GM12864 (cell line): ENCODE data around the gene LIPI.
"Not testable (repeated sequence)": the region's sequence is repeated elsewhere in the genome, so short reads cannot be mapped to it uniquely, and the experiment has no call there.

Experiments
- DNase-seq: peaks from one replicate; pipeline ENCODE4 v3.0.0-alpha.2; 2011; ENCODE audit warnings: low read depth
- H3K4me3 ChIP-seq: 2 replicates; pipeline ENCODE4 v1.5.1; 2011; ENCODE audit warnings: mild to moderate bottlenecking, low read depth, low read length, control low read depth
- TF ChIP-seq, protein P1 (sequence below): IDR thresholded peaks from 2 replicates; pipeline ENCODE4 v1.5.1; 2011; ENCODE audit warnings: low read depth, mild to moderate bottlenecking, moderate library complexity, low read length, control low read depth, inconsistent platforms; ENCODE audit errors: missing control alignments

Gene LIPI

DNA sequence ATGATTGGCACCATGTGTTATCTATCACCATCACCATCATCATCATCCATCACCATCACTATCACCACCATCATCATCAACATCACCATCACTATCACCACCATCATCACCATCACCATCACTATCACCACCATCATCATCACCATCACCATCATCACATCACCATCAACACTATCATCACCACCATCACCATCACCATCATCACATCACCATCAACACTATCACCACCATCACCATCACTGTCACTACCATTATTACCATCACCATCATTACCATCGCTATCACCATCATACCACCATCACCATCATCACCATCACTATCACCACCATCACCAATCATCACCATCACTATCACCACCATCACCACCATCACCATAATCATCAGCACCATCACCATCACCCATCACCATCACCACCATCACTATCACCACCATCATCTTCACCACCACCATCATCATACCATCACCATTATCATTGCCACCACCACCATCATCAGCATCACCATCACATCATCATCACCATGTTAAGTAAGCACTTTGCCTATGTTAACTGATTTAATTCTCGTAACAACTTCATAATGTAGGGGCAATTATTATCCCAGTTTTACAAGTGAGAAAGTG is 112.8 kb downstream of the LIPI start:
- DNase-seq, result no peak
- no peak overlapping the region for H3K4me3 ChIP-seq
- TF ChIP-seq, protein P1, sequence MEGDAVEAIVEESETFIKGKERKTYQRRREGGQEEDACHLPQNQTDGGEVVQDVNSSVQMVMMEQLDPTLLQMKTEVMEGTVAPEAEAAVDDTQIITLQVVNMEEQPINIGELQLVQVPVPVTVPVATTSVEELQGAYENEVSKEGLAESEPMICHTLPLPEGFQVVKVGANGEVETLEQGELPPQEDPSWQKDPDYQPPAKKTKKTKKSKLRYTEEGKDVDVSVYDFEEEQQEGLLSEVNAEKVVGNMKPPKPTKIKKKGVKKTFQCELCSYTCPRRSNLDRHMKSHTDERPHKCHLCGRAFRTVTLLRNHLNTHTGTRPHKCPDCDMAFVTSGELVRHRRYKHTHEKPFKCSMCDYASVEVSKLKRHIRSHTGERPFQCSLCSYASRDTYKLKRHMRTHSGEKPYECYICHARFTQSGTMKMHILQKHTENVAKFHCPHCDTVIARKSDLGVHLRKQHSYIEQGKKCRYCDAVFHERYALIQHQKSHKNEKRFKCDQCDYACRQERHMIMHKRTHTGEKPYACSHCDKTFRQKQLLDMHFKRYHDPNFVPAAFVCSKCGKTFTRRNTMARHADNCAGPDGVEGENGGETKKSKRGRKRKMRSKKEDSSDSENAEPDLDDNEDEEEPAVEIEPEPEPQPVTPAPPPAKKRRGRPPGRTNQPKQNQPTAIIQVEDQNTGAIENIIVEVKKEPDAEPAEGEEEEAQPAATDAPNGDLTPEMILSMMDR, result no peak

DNA sequence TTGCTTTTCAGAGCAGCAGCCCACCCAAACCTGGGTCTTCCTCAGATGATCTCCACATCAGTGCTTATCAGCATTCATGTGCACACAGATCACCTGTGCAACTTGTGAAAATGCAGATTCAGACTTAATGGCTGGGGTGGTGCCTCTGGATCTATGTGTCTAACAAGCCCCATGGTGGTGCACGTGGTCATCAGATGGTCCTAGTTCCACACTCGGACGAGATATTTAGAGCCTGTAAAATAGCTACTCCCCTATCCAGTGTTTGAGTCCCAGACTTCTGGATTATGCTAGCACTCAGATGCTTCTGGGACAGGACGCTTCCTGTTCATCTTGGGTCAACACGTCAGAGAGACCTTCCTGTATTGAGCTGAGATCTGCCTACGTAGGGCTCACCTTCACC is 114.2 kb downstream of the LIPI start:
- DNase-seq, result no peak
- TF ChIP-seq, protein P1, result no peak
- no peak overlapping the region for H3K4me3 ChIP-seq

DNA sequence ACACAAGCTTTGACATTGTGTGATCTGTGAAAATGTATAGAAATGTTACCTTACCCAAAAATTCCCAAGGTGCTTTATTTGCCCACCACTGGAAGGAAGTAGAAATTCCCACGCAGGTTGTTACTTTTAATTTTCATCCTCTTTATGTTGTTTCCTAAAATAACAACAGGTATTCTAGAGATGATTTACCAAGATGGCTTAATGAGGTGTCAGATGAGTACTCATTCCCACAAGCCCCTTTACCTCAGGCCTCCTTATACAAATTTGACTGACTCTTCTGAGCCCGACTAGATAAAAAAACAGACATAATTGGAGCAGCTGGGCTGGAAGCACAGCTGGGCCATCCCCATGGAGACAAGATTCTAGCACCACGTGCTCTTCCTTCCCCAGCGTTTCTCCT is 114.6 kb downstream of the LIPI start:
- TF ChIP-seq, protein P1, result no peak
- no peak for DNase-seq
- no peak overlapping the region for H3K4me3 ChIP-seq

DNA sequence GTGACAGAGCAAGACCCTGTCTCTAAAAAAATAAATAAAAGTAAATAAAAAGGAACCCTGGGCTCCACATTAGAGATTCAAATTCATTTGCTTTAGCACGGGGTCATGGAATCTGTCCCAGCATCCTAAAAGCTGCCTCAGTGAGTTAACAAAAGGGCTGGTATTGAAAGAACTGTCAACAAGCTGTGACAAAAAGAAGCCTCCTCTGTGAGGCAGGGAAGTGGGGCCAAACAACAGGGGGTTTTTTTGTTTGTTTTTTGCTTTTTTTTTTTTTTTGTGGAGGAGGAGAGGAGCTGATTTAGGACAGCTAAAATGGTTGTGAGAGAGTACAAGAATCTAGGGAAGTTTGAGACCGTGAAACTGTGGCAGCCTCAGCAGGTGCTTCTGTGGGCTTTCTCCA is 115.7 kb downstream of the LIPI start:
- H3K4me3 ChIP-seq, result no peak overlapping the region
- no peak for DNase-seq
- TF ChIP-seq, protein P1, result no peak

DNA sequence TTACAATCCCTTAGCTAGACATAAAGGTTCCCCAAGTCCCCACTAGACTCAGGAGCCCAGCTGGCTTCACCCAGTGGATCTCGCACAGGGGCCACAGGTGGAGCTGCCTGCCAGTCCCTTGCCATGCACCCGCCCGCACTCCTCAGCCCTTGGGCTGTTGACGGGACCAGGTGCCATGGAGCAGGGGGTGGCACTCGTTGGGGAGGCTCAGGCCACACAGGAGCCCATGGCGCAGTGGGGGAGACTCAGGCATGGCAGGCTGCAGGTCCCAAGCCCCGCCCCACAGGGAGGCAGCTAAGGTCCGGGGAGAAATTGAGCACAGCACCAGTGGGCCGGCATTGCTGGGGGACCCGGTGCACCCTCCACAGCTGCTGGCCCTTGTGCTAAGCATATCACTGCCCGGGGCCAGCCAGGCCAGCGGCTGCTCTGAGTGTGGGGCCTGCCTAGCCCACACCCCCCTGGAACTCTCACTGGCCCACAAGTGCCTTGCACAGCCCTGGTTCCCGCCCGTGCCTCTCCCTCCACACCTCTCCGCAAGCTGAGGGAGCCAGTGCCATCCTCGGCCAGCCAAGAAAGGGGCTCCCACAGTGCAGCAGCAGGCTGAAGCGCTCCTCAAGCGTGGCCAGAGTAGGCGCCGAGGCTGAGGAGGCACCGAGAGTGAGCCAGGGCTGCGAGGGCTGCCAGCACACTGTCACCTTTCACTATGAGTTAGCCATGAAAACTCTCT is 117.8 kb downstream of the LIPI start:
- no peak for DNase-seq
- TF ChIP-seq, protein P1, result no peak
- no peak overlapping the region for H3K4me3 ChIP-seq

DNA sequence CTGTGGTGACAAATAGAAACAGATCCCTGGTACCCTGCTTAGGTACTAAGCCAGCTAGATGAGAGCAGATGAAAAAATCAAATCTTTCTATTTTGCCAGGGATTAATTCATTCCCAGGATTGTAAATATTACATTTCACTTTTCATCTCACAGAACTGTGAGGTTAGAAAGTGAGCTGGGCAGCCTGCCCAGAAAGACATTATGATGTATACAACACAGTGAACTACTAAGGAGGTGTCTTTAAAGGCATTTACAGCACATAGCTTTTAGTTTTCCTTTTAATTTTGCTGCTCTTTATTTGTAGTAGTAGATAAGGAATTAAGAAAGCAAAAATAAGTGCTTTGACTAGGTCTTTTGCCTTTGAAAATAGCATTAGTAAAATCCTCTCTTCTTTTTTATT is 120.6 kb downstream of the LIPI start:
- not testable (repeated sequence) for H3K4me3 ChIP-seq, DNase-seq

DNA sequence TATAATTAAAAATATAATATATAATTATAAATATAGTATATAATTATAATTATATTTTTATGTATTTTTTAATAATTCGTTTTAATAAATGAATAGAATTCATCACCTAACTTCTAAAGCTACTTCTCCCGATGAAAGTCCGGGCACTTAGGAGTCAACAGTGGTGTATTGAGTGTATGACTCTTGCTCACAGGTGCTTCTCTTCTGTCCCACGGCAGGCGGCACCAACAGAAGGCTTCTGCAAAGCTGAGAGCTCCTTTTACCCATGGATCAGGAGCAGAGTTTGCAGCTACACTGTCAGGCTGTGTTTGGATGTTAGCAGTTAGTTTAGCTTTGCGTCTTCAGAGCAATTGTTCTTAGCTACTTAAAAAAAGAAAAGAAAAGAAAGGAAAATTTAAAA is 122.4 kb downstream of the LIPI start:
- no peak overlapping the region for H3K4me3 ChIP-seq
- TF ChIP-seq, protein P1, result no peak
- no peak for DNase-seq
